ENCODE results near the gene LGALS9B.
A peak's percentile ranks its signal among the peaks of the same experiment; 100 is the strongest.
"Not testable (repeated sequence)": the region's sequence is repeated elsewhere in the genome, so short reads cannot be mapped to it uniquely, and the experiment has no call there.

GRCh38 chr17:20418838-20419237 lies 48.5 kb downstream of the LGALS9B start:
- TF ChIP-seq CTCF (IDR thresholded peaks at IDR 0.05): 0 out of 2 replicates have a peak, but pooled peaks have one; percentile 13
- not testable (repeated sequence) for TF ChIP-seq POLR2AphosphoS5 (IDR thresholded peaks at IDR 0.05; ENCODE audit: low read depth, low read length); SIN3A (IDR thresholded peaks at IDR 0.05; ENCODE audit: borderline replicate concordance, low read depth, low read length)
